Neuronal stem cell (in vitro differentiated cells): Measurements from ENCODE around the gene AIG1.

Experiments
- DNase-seq: peaks from one replicate; pipeline ENCODE4 v3.0.0-alpha.2; 2013; ENCODE audit warnings: low spot score
- H2AFZ ChIP-seq: one replicate; pipeline ENCODE4 v1.6.1; 2013; ENCODE audit warnings: mild to moderate bottlenecking, low read length, inconsistent platforms
- H2AK5ac ChIP-seq: 2 replicates; pipeline ENCODE4 v1.6.1; 2013; ENCODE audit warnings: low read depth, mild to moderate bottlenecking, inconsistent platforms, low read length, moderate library complexity, mixed read lengths
- H2BK120ac ChIP-seq: 2 replicates; pipeline ENCODE4 v1.6.1; 2013; ENCODE audit warnings: low read depth, mild to moderate bottlenecking, inconsistent platforms, low read length, moderate library complexity, mixed read lengths
- H2BK12ac ChIP-seq: one replicate; pipeline ENCODE4 v1.6.1; 2013; ENCODE audit warnings: low read length, inconsistent platforms
- H2BK15ac ChIP-seq: 2 replicates; pipeline ENCODE4 v1.6.1; 2013; ENCODE audit warnings: mild to moderate bottlenecking, low read length, inconsistent platforms, mixed read lengths
- H2BK5ac ChIP-seq: one replicate; pipeline ENCODE4 v1.6.1; 2013; ENCODE audit warnings: inconsistent platforms, mild to moderate bottlenecking, low read length, moderate library complexity
- H3K14ac ChIP-seq: one replicate; pipeline ENCODE4 v1.6.1; 2013; ENCODE audit warnings: low read length, inconsistent platforms
- H3K18ac ChIP-seq: 2 replicates; pipeline ENCODE4 v1.6.1; 2013; ENCODE audit warnings: low read length, inconsistent platforms
- H3K23ac ChIP-seq: 2 replicates; pipeline ENCODE4 v1.6.1; 2013; ENCODE audit warnings: low read depth, mild to moderate bottlenecking, mixed read lengths, low read length, inconsistent platforms; ENCODE audit not compliant: poor library complexity
- H3K27ac ChIP-seq: replicated peaks from 3 replicates; pipeline ENCODE4 v1.5.1; 2013; ENCODE audit warnings: low read length, inconsistent platforms
- H3K27me3 ChIP-seq, 3 experiments: 2 replicates each; pipeline ENCODE4 v1.6.1; 2013; ENCODE audit warnings: low read length in 3 of 3, mild to moderate bottlenecking in 2 of 3, inconsistent platforms in 1 of 3, low read depth in 1 of 3, mixed read lengths in 1 of 3, moderate library complexity in 1 of 3; ENCODE audit not compliant: control insufficient read depth in 3 of 3, insufficient read depth in 3 of 3
- H3K36me3 ChIP-seq, 2 donors: replicated peaks in 1 of 2; 2 replicates each; pipeline ENCODE4 v1.6.1; 2013; ENCODE audit warnings: low read length in 2 of 2; ENCODE audit not compliant: control insufficient read depth in 2 of 2, insufficient read depth in 2 of 2
- H3K4ac ChIP-seq: 2 replicates; pipeline ENCODE4 v1.6.1; 2013; ENCODE audit warnings: inconsistent platforms, mild to moderate bottlenecking, low read length, moderate library complexity
- H3K4me1 ChIP-seq, 2 donors: 1 replicate in 1 of 2; 2 replicates in 1 of 2; pipeline ENCODE4 v1.6.1; 2013; ENCODE audit warnings: low read length in 2 of 2, low read depth in 1 of 2; ENCODE audit not compliant: control insufficient read depth in 2 of 2, insufficient read depth in 1 of 2
- H3K4me2 ChIP-seq: one replicate; pipeline ENCODE4 v1.6.1; 2013; ENCODE audit warnings: mild to moderate bottlenecking, low read length, inconsistent platforms; ENCODE audit not compliant: insufficient read depth, poor library complexity, severe bottlenecking
- H3K4me3 ChIP-seq, 2 donors: 2 replicates each; pipeline ENCODE4 v1.5.1; 2013; ENCODE audit warnings: low read length in 2 of 2, mild to moderate bottlenecking in 2 of 2, inconsistent platforms in 1 of 2, moderate library complexity in 1 of 2
- H3K79me1 ChIP-seq: one replicate; pipeline ENCODE4 v1.6.1; 2013; ENCODE audit warnings: low read depth, mild to moderate bottlenecking, inconsistent platforms, low read length, moderate library complexity
- H3K9ac ChIP-seq: one replicate; pipeline ENCODE4 v1.6.1; 2013; ENCODE audit warnings: mild to moderate bottlenecking, low read depth, low read length, inconsistent platforms; ENCODE audit not compliant: poor library complexity
- H3K9me3 ChIP-seq, 2 donors: replicated peaks in 1 of 2; 2 replicates each; pipeline versions ENCODE3 to v1.6.1; 2013; ENCODE audit warnings: low read length in 2 of 2, mild to moderate bottlenecking in 2 of 2, inconsistent platforms in 1 of 2, low read depth in 1 of 2, mixed read lengths in 1 of 2, moderate library complexity in 1 of 2; ENCODE audit not compliant: control insufficient read depth in 2 of 2, insufficient read depth in 1 of 2
- H4K8ac ChIP-seq: one replicate; pipeline ENCODE4 v1.6.1; 2013; ENCODE audit warnings: low read depth, mild to moderate bottlenecking, inconsistent platforms, low read length, moderate library complexity
- H4K91ac ChIP-seq: one replicate; pipeline ENCODE4 v1.6.1; 2013; ENCODE audit warnings: low read length, low read depth, mild to moderate bottlenecking, inconsistent platforms; ENCODE audit not compliant: poor library complexity
- WGBS, 2 donors: extraction: QIAGEN DNeasy Blood & Tissue Kit; methylation state at CpG; one replicate each; pipeline ENCODE4 v1.1.7; 2013; ENCODE audit warnings: missing lambda C conversion rate in 2 of 2, mixed read lengths in 1 of 2; ENCODE audit not compliant: insufficient read length in 2 of 2, insufficient replicate concordance in 1 of 2; ENCODE audit errors: extremely low coverage in 2 of 2; 5-methylcytosine and 5-hydroxymethylcytosine counted together

The AIG1 gene

GRCh38 chr6:143059663-143060353 is 881 bp upstream of the AIG1 start:
- no peaks in the 10 kb centered on the region for H3K27me3 ChIP-seq
- peak overlapping the region; percentile 59 for H2BK15ac ChIP-seq
- H2AFZ ChIP-seq, result peak overlapping the region; percentile 99
- no peak overlapping the region for H2AK5ac ChIP-seq
- H2BK120ac ChIP-seq, result no peak overlapping the region
- peak overlapping the region; percentile 97 for H3K18ac ChIP-seq
- H3K36me3 ChIP-seq, result no peaks in the 10 kb centered on the region
- no CpG with 5 or more reads among the region's 8 CpGs for WGBS, 2 donors
- no peak for DNase-seq
- no peaks in the 10 kb centered on the region for H3K79me1 ChIP-seq
- H4K91ac ChIP-seq, result no peak overlapping the region
- H2BK5ac ChIP-seq, result no peak overlapping the region
- H3K4me2 ChIP-seq, result peak overlapping the region; percentile 75
- H3K9me3 ChIP-seq, result no peaks in the 10 kb centered on the region
- H3K4ac ChIP-seq, result no peak overlapping the region
- peak overlapping the region; percentile 40 for H3K14ac ChIP-seq
- H3K27ac ChIP-seq, result no peak overlapping the region
- H2BK12ac ChIP-seq, result no peak overlapping the region
- no peak overlapping the region for H4K8ac ChIP-seq
- H3K9ac ChIP-seq, result no peak overlapping the region
- peaks cover 6 to 7% of the 10 kb centered on the region in 2 donors for H3K4me1 ChIP-seq
- peak overlapping the region; percentile 95 for H3K23ac ChIP-seq
- H3K4me3 ChIP-seq, result peak overlapping the region; percentile 58 to 84

- no peak overlapping the region for H2BK12ac ChIP-seq
- no peaks in the 10 kb centered on the region for H3K27me3 ChIP-seq
- no peaks in the 10 kb centered on the region for H3K9me3 ChIP-seq
- no peak overlapping the region for H4K8ac ChIP-seq
- H2AK5ac ChIP-seq, result no peak overlapping the region
- peak overlapping the region; percentile 40 for H3K14ac ChIP-seq
- H2AFZ ChIP-seq, result peak overlapping the region; percentile 99
- peak overlapping the region; percentile 97 for H3K18ac ChIP-seq
- H3K79me1 ChIP-seq, result no peaks in the 10 kb centered on the region
- DNase-seq, result peak; percentile 82
- peaks cover 6 to 7% of the 10 kb centered on the region in 2 donors for H3K4me1 ChIP-seq
- H3K4ac ChIP-seq, result no peak overlapping the region
- peak overlapping the region; percentile 43 for H3K27ac ChIP-seq
- H3K23ac ChIP-seq, result peak overlapping the region; percentile 95
- no peaks in the 10 kb centered on the region for H3K36me3 ChIP-seq
- H2BK5ac ChIP-seq, result no peak overlapping the region
- H4K91ac ChIP-seq, result no peak overlapping the region
- peak overlapping the region; percentile 75 for H3K4me2 ChIP-seq
- peak overlapping the region; percentile 59 for H2BK15ac ChIP-seq
- H3K9ac ChIP-seq, result peak overlapping the region; percentile 79
- peak overlapping the region; percentile 58 to 84 for H3K4me3 ChIP-seq
- WGBS, 2 donors, result no CpG with 5 or more reads among the region's 52 CpGs
- H2BK120ac ChIP-seq, result no peak overlapping the region
Observed at GRCh38 chr6:143060354-143060805, 309 bp upstream of the AIG1 start.

DNA sequence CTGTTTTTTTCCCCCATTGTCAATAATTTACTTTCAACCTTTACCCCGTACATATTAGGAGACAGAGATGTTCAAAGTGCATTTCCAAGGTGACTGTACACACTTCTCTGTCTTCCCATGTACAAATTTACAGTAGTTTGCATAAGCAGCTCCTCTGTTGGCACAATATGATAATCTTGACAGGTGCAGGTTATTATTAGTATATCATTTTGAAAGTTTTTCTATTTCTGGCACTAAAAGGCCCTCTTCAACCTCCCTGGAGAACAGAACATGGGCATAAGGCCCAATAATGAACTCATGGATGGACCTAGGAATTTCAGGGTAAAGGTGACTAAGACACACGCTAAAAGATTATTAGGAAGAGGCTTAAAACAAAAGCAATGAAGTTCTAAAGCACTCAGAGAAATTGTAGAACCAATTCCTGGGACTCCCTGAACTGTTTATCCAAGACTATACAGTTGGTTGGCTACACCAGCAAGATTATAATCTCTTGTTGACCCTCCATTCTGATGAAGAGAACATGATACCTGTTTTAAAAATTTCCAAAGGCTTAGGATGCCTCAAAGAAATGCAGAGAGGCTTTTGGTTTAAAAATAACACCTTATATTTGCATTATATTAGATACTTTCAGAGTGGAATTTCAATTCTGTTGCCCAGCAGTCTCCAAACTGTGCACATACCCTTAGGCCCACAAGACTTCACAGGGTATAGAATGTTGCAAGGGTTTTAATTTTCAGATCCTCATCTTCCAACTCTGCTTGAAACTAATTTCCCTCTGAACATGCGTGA is 1.1 kb downstream of the AIG1 start:
- H2BK12ac ChIP-seq, result no peak overlapping the region
- H3K4me1 ChIP-seq, result peaks cover 6 to 7% of the 10 kb centered on the region in 2 donors
- DNase-seq, result no peak
- no peak overlapping the region for H2AK5ac ChIP-seq
- H3K4ac ChIP-seq, result no peak overlapping the region
- H3K9me3 ChIP-seq, result no peaks in the 10 kb centered on the region
- no peak overlapping the region for H3K9ac ChIP-seq
- H2BK120ac ChIP-seq, result no peak overlapping the region
- no peak overlapping the region for H4K91ac ChIP-seq
- H3K4me2 ChIP-seq, result no peak overlapping the region
- H3K27me3 ChIP-seq, result no peaks in the 10 kb centered on the region
- H4K8ac ChIP-seq, result no peak overlapping the region
- H2BK5ac ChIP-seq, result no peak overlapping the region
- H3K23ac ChIP-seq, result no peak overlapping the region
- H3K18ac ChIP-seq, result no peak overlapping the region
- no peak overlapping the region for H3K14ac ChIP-seq
- H3K36me3 ChIP-seq, result peaks cover 0 to 2% of the 10 kb centered on the region in 2 donors
- no peak overlapping the region for H2AFZ ChIP-seq
- H2BK15ac ChIP-seq, result no peak overlapping the region
- WGBS, 2 donors, result no CpG with 5 or more reads among the region's 3 CpGs
- no peaks in the 10 kb centered on the region for H3K79me1 ChIP-seq
- peak overlapping the region in 1 of 2 donors; percentile 58 for H3K4me3 ChIP-seq
- no peak overlapping the region for H3K27ac ChIP-seq

DNA sequence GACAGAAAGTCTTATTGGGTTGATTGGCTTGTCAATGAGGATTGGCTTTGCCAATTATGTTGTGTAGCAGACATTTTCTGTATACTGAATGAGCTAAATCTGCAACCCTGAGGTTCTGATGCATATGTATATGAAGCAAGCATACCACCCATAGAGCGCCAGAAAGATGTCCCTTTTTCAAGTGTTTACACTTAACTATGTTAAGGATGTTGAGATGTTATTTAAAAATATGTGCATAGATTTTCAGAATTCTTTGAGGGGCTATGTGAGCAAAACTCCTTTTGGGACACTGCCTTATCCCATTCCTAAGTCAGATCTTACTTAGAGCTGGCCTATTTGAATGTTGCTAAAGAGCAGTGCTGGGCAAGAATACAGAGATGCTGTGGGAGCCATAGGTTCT is 1.9 kb downstream of the AIG1 start:
- H2BK12ac ChIP-seq, result no peak overlapping the region
- no peaks in the 10 kb centered on the region for H3K79me1 ChIP-seq
- DNase-seq, result no peak
- no peak overlapping the region for H3K27ac ChIP-seq
- H2AFZ ChIP-seq, result no peak overlapping the region
- no peak overlapping the region for H2AK5ac ChIP-seq
- no peak overlapping the region for H2BK15ac ChIP-seq
- no peaks in the 10 kb centered on the region for H3K27me3 ChIP-seq
- no peak overlapping the region for H3K23ac ChIP-seq
- H3K36me3 ChIP-seq, result peaks cover 0 to 2% of the 10 kb centered on the region in 2 donors
- WGBS, 2 donors, result no CpG with 5 or more reads among the region's 1 CpG
- H3K9me3 ChIP-seq, result no peaks in the 10 kb centered on the region
- H3K4ac ChIP-seq, result no peak overlapping the region
- H2BK5ac ChIP-seq, result no peak overlapping the region
- H4K91ac ChIP-seq, result no peak overlapping the region
- no peak overlapping the region for H3K18ac ChIP-seq
- H3K9ac ChIP-seq, result no peak overlapping the region
- H2BK120ac ChIP-seq, result no peak overlapping the region
- no peak overlapping the region for H3K14ac ChIP-seq
- no peak overlapping the region for H4K8ac ChIP-seq
- H3K4me2 ChIP-seq, result no peak overlapping the region
- H3K4me3 ChIP-seq, result no peak overlapping the region
- peaks cover 6 to 7% of the 10 kb centered on the region in 2 donors for H3K4me1 ChIP-seq
